Esophagus squamous epithelium (tissue), 4 donors: ENCODE results near the gene ST6GAL2.

Experiments
- CTCF ChIP-seq, 6 experiments: fragments of 450-650 bp in 4 of 6; fragments of 200-600 bp in 2 of 6; sonication (generic) in 2 of 6; IDR thresholded peaks; one replicate each; pipeline ENCODE4 v1.5.1; 2016 to 2019; ENCODE audit warnings: antibody characterized with exemption in 6 of 6, mild to moderate bottlenecking in 4 of 6, moderate library complexity in 4 of 6
- POLR2A ChIP-seq, 4 donors: fragments of 450-650 bp; IDR thresholded peaks; one replicate each; pipeline ENCODE4 v1.6.1; 2017; ENCODE audit warnings: antibody characterized with exemption in 4 of 4, mild to moderate bottlenecking in 4 of 4, moderate library complexity in 3 of 4

- TF ChIP-seq CTCF (IDR thresholded peaks at IDR 0.05), result no peak
- no peak for TF ChIP-seq POLR2A (IDR thresholded peaks at IDR 0.05)
Measured at GRCh38 chr2:106931717-106932335, 45.9 kb upstream of the ST6GAL2 start.
